Upper lobe of left lung (tissue), 6 donors: ENCODE data around the gene WDR75. TPM values are rescaled to one million over a fixed set of nuclear protein-coding genes. Genes with fewer than 3 reads are reported as not detected.
"Not testable (repeated sequence)": the region's sequence is repeated elsewhere in the genome, so short reads cannot be mapped to it uniquely, and the experiment has no call there.

Experiments
- ATAC-seq, 2 donors: fragments of 200-7000 bp; cut with Tn5 transposase; one replicate each; pipeline ENCODE4 v1.9.1; 2022; ENCODE audit warnings: mild to moderate bottlenecking in 2 of 2, moderate library complexity in 2 of 2; ENCODE audit not compliant: low FRiP score in 2 of 2
- DNase-seq, 2 donors: peaks; one replicate each; pipeline ENCODE4 v3.0.0-alpha.2; 2019 to 2020
- H3K27ac ChIP-seq, 4 donors: fragments of 200-600 bp; sonication (generic); one replicate each; pipeline ENCODE4 v1.5.1; 2016 to 2019
- H3K27me3 ChIP-seq, 4 donors: fragments of 200-600 bp; sonication (generic); one replicate each; pipeline ENCODE4 v1.5.1; 2017 to 2019
- H3K36me3 ChIP-seq, 4 donors: fragments of 200-600 bp; sonication (generic); one replicate each; pipeline ENCODE4 v1.5.1; 2016 to 2019
- H3K4me1 ChIP-seq, 4 donors: fragments of 200-600 bp; sonication (generic); one replicate each; pipeline ENCODE4 v1.5.1; 2018 to 2019
- H3K4me3 ChIP-seq, 4 donors: fragments of 200-600 bp; sonication (generic); one replicate each; pipeline ENCODE4 v1.5.1; 2017 to 2019; ENCODE audit warnings: mild to moderate bottlenecking in 2 of 4, moderate library complexity in 1 of 4
- H3K9me3 ChIP-seq, 4 donors: fragments of 200-600 bp; sonication (generic); one replicate each; pipeline ENCODE4 v1.5.1; 2018 to 2019
- EP300 ChIP-seq, 4 donors: sonication (generic); formaldehyde crosslinking; IDR thresholded peaks; one replicate each; pipeline ENCODE4 v1.5.1; 2017; ENCODE audit warnings: antibody characterized with exemption in 4 of 4, control low read depth in 2 of 4
- POLR2A ChIP-seq, 4 donors: fragments of 450-650 bp; IDR thresholded peaks; one replicate each; pipeline ENCODE4 v1.5.1; 2016 to 2017; ENCODE audit warnings: antibody characterized with exemption in 4 of 4, mild to moderate bottlenecking in 2 of 4
- POLR2AphosphoS5 ChIP-seq, 2 donors: sonication (generic); formaldehyde crosslinking; IDR thresholded peaks; one replicate each; pipeline ENCODE4 v1.5.1; 2017; ENCODE audit warnings: antibody characterized with exemption in 2 of 2
- WGBS, 2 donors: methylation state at CpG; one replicate each; pipeline ENCODE4 v1.1.5; 2017 to 2018; 5-methylcytosine and 5-hydroxymethylcytosine counted together
- total RNA-seq, 6 donors: library from RNA; depleted of rRNA in 4 of 6; stranded (reverse); fragments of >200 nt in 4 of 6; gene quantifications; one replicate each; pipeline versions ENCODE4 v1.1.0 to v1.2.1, GENCODE V29; 2016 to 2021
- TF ChIP-seq, protein P1 (sequence below), 6 experiments: fragments of 450-650 bp in 4 of 6; fragments of 200-600 bp in 2 of 6; sonication (generic) in 2 of 6; IDR thresholded peaks; one replicate each; pipeline ENCODE4 v1.5.1; 2016 to 2019; ENCODE audit warnings: antibody characterized with exemption in 6 of 6
- donor health status: DM: no; HTN: no; CAD: no; lungs with moderate emphysema.
- donor health status: DM: no; HTN: yes; CAD: no; lungs with severe emphysema.

The WDR75 gene
- total RNA-seq, 6 donors from 2014 or later = 7.5 to 34.6 (median 28.2) TPM

DNA sequence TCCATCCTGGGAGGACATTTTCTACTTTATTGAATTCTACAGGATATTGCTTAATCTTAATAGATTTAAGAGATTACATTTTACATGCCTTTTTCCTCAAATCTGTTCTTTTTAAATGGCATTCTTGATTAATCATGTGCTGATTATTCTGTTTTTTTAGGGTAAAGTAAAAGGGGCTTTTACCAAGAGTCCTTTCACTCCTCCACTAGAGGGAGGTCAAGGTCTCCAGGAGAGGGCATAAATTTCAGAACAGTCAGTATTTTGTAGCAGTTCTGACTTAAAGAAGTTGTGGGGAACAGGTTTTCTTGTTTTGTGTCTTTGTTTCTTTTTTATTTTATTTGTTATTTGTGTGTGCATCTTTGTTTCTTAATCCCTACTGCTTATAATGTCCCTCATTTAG lies 25.4 kb downstream of the WDR75 start:
- no peaks in the 10 kb centered on the region for H3K9me3 ChIP-seq
- H3K4me1 ChIP-seq = no peaks in the 10 kb centered on the region
- DNase-seq (no peak), ATAC-seq (peak in 1 of 2 donors; percentile 65)
- TF ChIP-seq POLR2AphosphoS5 (IDR thresholded peaks at IDR 0.05) = no peak
- TF ChIP-seq, protein P1, sequence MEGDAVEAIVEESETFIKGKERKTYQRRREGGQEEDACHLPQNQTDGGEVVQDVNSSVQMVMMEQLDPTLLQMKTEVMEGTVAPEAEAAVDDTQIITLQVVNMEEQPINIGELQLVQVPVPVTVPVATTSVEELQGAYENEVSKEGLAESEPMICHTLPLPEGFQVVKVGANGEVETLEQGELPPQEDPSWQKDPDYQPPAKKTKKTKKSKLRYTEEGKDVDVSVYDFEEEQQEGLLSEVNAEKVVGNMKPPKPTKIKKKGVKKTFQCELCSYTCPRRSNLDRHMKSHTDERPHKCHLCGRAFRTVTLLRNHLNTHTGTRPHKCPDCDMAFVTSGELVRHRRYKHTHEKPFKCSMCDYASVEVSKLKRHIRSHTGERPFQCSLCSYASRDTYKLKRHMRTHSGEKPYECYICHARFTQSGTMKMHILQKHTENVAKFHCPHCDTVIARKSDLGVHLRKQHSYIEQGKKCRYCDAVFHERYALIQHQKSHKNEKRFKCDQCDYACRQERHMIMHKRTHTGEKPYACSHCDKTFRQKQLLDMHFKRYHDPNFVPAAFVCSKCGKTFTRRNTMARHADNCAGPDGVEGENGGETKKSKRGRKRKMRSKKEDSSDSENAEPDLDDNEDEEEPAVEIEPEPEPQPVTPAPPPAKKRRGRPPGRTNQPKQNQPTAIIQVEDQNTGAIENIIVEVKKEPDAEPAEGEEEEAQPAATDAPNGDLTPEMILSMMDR (IDR thresholded peaks at IDR 0.05) = peak in 5 of 6 experiments; percentile 13 to 43 (median 28)
- H3K36me3 ChIP-seq = peaks cover 30 to 96% (median 55%) of the 10 kb centered on the region in 4 donors
- H3K4me3 ChIP-seq = no peak overlapping the region
- H3K27me3 ChIP-seq = no peaks in the 10 kb centered on the region
- H3K27ac ChIP-seq = no peak overlapping the region

DNA sequence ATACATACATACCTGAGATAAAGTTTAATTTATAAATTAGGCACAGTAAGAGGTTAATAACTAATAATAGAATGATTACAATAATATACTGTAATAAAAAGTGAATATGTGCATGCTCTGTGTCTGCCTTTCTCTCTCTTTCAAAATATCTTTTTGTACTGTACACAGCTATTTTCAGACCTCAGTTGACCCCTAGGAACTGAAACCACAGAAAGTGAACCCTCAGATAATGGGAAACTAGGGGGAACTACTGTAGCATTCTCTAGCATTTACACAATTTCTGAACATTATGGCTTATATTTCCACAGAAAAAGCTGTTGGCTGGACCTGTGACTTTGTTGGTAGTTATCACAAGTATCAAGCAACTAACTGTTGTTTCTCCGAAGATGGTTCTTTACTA lies 25.9 kb downstream of the WDR75 start:
- Histone ChIP-seq H3K27ac (no peak overlapping the region), H3K4me3 (no peak overlapping the region), H3K9me3 (no peaks in the 10 kb centered on the region), H3K4me1 (no peaks in the 10 kb centered on the region), H3K36me3 (peaks cover 30 to 95% (median 55%) of the 10 kb centered on the region in 4 donors), H3K27me3 (no peaks in the 10 kb centered on the region)
- DNase-seq (no peak), ATAC-seq (no peak)
- WGBS, 2 donors = 80 to 87% methylated on average over 1 of the region's 1 CpG
- TF ChIP-seq EP300 (IDR thresholded peaks at IDR 0.05) (no peak), POLR2A (IDR thresholded peaks at IDR 0.05) (no peak), POLR2AphosphoS5 (IDR thresholded peaks at IDR 0.05) (no peak)
- TF ChIP-seq, protein P1 (IDR thresholded peaks at IDR 0.05) = no peak

DNA sequence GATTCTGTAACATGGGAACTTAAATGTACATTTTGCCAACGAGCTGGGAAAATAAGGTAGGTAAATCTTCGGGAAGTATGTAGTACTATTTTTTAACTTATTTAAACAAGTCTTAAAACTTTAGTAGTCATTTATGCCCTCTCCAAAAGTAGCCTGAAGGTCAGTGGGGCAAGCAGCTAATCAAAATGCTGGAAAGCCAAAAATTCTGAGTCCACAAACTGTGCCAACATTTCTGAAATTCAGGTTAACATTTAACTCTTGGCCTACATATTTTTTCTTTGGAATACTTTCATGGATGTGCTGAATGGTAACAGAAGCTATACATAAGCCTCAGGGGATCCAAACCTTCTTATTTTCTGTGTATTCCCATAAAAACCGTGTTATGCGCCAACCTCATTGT lies 26.3 kb downstream of the WDR75 start:
- H3K4me3 ChIP-seq = no peak overlapping the region
- 86 to 87% methylated on average over 4 of the region's 4 CpGs for WGBS, 2 donors
- H3K27me3 ChIP-seq = no peaks in the 10 kb centered on the region
- no peak overlapping the region for H3K27ac ChIP-seq
- no peaks in the 10 kb centered on the region for H3K4me1 ChIP-seq
- TF ChIP-seq POLR2AphosphoS5 (IDR thresholded peaks at IDR 0.05) = no peak
- TF ChIP-seq EP300 (IDR thresholded peaks at IDR 0.05) = no peak
- TF ChIP-seq, protein P1 (IDR thresholded peaks at IDR 0.05) = no peak
- TF ChIP-seq POLR2A (IDR thresholded peaks at IDR 0.05) = no peak
- no peaks in the 10 kb centered on the region for H3K9me3 ChIP-seq
- DNase-seq (no peak), ATAC-seq (no peak)
- peaks cover 26 to 93% (median 51%) of the 10 kb centered on the region in 4 donors for H3K36me3 ChIP-seq

DNA sequence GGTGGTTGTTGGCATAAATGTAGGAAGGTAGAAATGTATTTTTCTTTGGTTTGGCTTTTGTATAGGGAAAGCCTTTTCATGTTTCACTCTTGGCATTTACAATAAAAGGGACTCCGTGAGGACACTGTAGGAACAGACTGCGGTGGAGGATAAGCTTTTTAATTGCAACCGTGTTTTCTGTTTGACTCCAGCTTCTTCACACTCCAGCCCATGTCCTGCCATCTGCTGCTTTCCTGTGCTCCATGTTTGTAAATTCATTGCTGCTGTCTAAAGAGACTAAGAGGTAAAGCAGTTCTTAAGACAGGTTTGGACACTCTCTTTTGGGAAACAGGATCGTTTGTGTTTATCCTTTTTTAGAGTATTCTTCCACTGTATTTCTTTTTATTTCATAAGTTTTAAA lies 33.3 kb downstream of the WDR75 start:
- WGBS, 2 donors = 90 to 91% methylated on average over 4 of the region's 4 CpGs

DNA sequence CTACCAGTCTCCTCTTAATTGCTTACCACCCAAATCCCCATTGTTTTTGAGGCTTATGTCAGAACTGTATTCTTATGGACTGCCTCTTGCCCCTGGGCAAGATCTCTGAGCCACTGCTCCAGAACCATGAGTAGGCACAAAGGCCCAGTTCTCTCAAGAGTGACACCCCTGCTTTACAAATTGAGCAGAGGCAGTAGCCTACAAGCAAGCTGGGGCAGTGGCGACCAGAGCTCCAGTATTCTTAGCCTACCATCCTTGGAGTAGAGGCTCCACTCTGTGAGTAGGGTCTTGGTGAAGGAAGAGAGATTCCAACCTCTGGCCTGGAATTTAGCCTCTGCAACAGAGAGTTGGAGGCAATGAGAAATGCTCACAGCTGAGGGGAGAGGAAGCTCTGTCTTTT lies 36.5 kb downstream of the WDR75 start:
- DNase-seq (no peak), ATAC-seq (no peak)
- Histone ChIP-seq H3K9me3 (no peaks in the 10 kb centered on the region), H3K36me3 (peaks cover 0 to 35% (median 15%) of the 10 kb centered on the region in 4 donors), H3K27ac (no peak overlapping the region), H3K27me3 (no peaks in the 10 kb centered on the region), H3K4me1 (no peaks in the 10 kb centered on the region), H3K4me3 (no peak overlapping the region)
- TF ChIP-seq POLR2AphosphoS5 (IDR thresholded peaks at IDR 0.05) (no peak), EP300 (IDR thresholded peaks at IDR 0.05) (no peak), POLR2A (IDR thresholded peaks at IDR 0.05) (no peak)
- TF ChIP-seq, protein P1 (IDR thresholded peaks at IDR 0.05) = no peak
- WGBS, 2 donors = 100% methylated on average over 1 of the region's 1 CpG

More for the DNA sequence above, 33.3 kb downstream of the WDR75 start:
- no peaks in the 10 kb centered on the region for H3K9me3 ChIP-seq
- H3K4me3 ChIP-seq = no peak overlapping the region
- no peaks in the 10 kb centered on the region for H3K27me3 ChIP-seq
- ATAC-seq (no peak), DNase-seq (no peak)
- TF ChIP-seq POLR2AphosphoS5 (IDR thresholded peaks at IDR 0.05) = no peak
- TF ChIP-seq, protein P1 (IDR thresholded peaks at IDR 0.05) = no peak
- TF ChIP-seq EP300 (IDR thresholded peaks at IDR 0.05) = no peak
- TF ChIP-seq POLR2A (IDR thresholded peaks at IDR 0.05) = no peak
- no peak overlapping the region for H3K27ac ChIP-seq
- peaks cover 5 to 64% (median 28%) of the 10 kb centered on the region in 4 donors for H3K36me3 ChIP-seq
- no peaks in the 10 kb centered on the region for H3K4me1 ChIP-seq

DNA sequence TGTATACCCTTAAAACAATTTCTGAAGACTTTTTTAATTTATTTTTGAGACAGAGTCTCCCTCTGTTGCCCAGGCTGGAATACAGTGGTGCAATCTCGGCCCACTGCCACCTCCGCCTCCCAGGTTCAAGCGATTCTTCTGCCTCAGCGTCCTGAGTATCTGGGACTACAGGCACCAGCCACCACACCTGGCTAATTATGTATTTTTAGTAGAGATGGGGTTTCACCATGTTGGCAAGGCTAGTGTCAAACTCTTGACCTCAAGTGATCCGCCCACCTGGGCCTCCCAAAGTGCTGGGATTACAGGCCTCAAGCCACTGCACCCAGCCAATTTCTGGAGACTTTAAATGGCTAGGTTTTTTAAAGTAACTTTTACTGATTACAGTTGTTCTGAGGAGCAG lies 37.0 kb downstream of the WDR75 start:
- not testable (repeated sequence) for H3K27ac ChIP-seq, H3K9me3 ChIP-seq, H3K4me3 ChIP-seq, DNase-seq, H3K4me1 ChIP-seq, ATAC-seq, H3K27me3 ChIP-seq
- peaks cover 0 to 29% (median 15%) of the 10 kb centered on the region in 4 donors for H3K36me3 ChIP-seq
- 94 to 95% methylated on average over 5 of the region's 5 CpGs for WGBS, 2 donors
